ENCODE measurements around the gene LINGO4. TPM values are rescaled to one million over a fixed set of nuclear protein-coding genes. Genes with fewer than 3 reads are reported as not detected.

The LINGO4 gene
- total RNA-seq, 1 experiment from 2014 or later = not detected

DNA sequence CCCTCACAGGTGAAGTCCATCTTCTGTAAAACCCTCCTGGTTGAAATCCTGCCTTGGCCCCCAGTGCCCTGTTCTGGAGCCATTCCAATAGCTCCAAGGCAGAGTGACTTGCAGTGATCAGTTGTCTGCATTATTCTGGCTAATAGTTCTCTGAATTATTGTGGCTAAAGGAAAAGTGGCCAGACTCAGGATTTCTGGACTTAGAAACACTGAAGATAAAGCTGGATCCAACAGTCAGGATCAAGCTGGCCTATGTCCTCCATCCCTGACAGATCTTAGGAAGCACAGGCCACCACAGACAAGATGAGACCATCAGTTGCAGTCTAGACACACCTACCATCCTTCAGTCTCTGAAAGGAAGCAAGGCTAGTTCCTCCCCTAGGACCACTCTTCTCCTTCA is 35.2 kb upstream of the LINGO4 start:
- Mint-ChIP-seq H3K27me3 (ENCODE audit: low read depth) (peaks cover 36% of the 10 kb centered on the region), H3K4me1 (peaks cover 29% of the 10 kb centered on the region), H3K36me3 (peaks cover 3% of the 10 kb centered on the region), H3K27ac (no peak overlapping the region), H3K9me3 (no peaks in the 10 kb centered on the region), H3K4me3 (peak overlapping the region; percentile 88)
- DNase-seq (ENCODE audit: low spot score) (no peak), ATAC-seq (no peak)
- TF ChIP-seq SMAD3 (CRISPR knock-in tag; IDR thresholded peaks at IDR 0.05; ENCODE audit: borderline replicate concordance) = no peak
- TF ChIP-seq CBFB (CRISPR knock-in tag; IDR thresholded peaks at IDR 0.05; ENCODE audit: low read depth) = no peak
- TF ChIP-seq JAZF1 (CRISPR knock-in tag; IDR thresholded peaks at IDR 0.05) = no peak
- TF ChIP-seq ZNF317 (CRISPR knock-in tag; IDR thresholded peaks at IDR 0.05; ENCODE audit: borderline replicate concordance, low read depth) = no peak
- TF ChIP-seq, protein P1, sequence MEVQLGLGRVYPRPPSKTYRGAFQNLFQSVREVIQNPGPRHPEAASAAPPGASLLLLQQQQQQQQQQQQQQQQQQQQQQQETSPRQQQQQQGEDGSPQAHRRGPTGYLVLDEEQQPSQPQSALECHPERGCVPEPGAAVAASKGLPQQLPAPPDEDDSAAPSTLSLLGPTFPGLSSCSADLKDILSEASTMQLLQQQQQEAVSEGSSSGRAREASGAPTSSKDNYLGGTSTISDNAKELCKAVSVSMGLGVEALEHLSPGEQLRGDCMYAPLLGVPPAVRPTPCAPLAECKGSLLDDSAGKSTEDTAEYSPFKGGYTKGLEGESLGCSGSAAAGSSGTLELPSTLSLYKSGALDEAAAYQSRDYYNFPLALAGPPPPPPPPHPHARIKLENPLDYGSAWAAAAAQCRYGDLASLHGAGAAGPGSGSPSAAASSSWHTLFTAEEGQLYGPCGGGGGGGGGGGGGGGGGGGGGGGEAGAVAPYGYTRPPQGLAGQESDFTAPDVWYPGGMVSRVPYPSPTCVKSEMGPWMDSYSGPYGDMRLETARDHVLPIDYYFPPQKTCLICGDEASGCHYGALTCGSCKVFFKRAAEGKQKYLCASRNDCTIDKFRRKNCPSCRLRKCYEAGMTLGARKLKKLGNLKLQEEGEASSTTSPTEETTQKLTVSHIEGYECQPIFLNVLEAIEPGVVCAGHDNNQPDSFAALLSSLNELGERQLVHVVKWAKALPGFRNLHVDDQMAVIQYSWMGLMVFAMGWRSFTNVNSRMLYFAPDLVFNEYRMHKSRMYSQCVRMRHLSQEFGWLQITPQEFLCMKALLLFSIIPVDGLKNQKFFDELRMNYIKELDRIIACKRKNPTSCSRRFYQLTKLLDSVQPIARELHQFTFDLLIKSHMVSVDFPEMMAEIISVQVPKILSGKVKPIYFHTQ (CRISPR knock-in tag; IDR thresholded peaks at IDR 0.05) = no peak
- no peak for TF ChIP-seq RELA (CRISPR knock-in tag; IDR thresholded peaks at IDR 0.05; ENCODE audit: borderline replicate concordance)
- TF ChIP-seq, protein P2, sequence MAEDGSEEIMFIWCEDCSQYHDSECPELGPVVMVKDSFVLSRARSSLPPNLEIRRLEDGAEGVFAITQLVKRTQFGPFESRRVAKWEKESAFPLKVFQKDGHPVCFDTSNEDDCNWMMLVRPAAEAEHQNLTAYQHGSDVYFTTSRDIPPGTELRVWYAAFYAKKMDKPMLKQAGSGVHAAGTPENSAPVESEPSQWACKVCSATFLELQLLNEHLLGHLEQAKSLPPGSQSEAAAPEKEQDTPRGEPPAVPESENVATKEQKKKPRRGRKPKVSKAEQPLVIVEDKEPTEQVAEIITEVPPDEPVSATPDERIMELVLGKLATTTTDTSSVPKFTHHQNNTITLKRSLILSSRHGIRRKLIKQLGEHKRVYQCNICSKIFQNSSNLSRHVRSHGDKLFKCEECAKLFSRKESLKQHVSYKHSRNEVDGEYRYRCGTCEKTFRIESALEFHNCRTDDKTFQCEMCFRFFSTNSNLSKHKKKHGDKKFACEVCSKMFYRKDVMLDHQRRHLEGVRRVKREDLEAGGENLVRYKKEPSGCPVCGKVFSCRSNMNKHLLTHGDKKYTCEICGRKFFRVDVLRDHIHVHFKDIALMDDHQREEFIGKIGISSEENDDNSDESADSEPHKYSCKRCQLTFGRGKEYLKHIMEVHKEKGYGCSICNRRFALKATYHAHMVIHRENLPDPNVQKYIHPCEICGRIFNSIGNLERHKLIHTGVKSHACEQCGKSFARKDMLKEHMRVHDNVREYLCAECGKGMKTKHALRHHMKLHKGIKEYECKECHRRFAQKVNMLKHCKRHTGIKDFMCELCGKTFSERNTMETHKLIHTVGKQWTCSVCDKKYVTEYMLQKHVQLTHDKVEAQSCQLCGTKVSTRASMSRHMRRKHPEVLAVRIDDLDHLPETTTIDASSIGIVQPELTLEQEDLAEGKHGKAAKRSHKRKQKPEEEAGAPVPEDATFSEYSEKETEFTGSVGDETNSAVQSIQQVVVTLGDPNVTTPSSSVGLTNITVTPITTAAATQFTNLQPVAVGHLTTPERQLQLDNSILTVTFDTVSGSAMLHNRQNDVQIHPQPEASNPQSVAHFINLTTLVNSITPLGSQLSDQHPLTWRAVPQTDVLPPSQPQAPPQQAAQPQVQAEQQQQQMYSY (CRISPR knock-in tag; IDR thresholded peaks at IDR 0.05) = no peak
- no peak for TF ChIP-seq NFATC4 (CRISPR knock-in tag; IDR thresholded peaks at IDR 0.05)
- TF ChIP-seq, protein P3, sequence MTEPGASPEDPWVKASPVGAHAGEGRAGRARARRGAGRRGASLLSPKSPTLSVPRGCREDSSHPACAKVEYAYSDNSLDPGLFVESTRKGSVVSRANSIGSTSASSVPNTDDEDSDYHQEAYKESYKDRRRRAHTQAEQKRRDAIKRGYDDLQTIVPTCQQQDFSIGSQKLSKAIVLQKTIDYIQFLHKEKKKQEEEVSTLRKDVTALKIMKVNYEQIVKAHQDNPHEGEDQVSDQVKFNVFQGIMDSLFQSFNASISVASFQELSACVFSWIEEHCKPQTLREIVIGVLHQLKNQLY (CRISPR knock-in tag; IDR thresholded peaks at IDR 0.05) = no peak
- TF ChIP-seq, protein P4, sequence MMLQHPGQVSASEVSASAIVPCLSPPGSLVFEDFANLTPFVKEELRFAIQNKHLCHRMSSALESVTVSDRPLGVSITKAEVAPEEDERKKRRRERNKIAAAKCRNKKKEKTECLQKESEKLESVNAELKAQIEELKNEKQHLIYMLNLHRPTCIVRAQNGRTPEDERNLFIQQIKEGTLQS (CRISPR knock-in tag; conservative IDR thresholded peaks at IDR 0.05) = no peak
- no peak for TF ChIP-seq ZNF423 (CRISPR knock-in tag; IDR thresholded peaks at IDR 0.05)
- no peak for TF ChIP-seq SP1 (CRISPR knock-in tag; conservative IDR thresholded peaks at IDR 0.05)
- TF ChIP-seq, protein P5, sequence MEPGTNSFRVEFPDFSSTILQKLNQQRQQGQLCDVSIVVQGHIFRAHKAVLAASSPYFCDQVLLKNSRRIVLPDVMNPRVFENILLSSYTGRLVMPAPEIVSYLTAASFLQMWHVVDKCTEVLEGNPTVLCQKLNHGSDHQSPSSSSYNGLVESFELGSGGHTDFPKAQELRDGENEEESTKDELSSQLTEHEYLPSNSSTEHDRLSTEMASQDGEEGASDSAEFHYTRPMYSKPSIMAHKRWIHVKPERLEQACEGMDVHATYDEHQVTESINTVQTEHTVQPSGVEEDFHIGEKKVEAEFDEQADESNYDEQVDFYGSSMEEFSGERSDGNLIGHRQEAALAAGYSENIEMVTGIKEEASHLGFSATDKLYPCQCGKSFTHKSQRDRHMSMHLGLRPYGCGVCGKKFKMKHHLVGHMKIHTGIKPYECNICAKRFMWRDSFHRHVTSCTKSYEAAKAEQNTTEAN (CRISPR knock-in tag; IDR thresholded peaks at IDR 0.05) = no peak
- TF ChIP-seq, protein P6, sequence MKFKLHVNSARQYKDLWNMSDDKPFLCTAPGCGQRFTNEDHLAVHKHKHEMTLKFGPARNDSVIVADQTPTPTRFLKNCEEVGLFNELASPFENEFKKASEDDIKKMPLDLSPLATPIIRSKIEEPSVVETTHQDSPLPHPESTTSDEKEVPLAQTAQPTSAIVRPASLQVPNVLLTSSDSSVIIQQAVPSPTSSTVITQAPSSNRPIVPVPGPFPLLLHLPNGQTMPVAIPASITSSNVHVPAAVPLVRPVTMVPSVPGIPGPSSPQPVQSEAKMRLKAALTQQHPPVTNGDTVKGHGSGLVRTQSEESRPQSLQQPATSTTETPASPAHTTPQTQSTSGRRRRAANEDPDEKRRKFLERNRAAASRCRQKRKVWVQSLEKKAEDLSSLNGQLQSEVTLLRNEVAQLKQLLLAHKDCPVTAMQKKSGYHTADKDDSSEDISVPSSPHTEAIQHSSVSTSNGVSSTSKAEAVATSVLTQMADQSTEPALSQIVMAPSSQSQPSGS (CRISPR knock-in tag; IDR thresholded peaks at IDR 0.05; ENCODE audit: borderline replicate concordance, low read depth) = no peak
- no peak for TF ChIP-seq MYBL2 (CRISPR knock-in tag; IDR thresholded peaks at IDR 0.05)
- TF ChIP-seq, protein P7, sequence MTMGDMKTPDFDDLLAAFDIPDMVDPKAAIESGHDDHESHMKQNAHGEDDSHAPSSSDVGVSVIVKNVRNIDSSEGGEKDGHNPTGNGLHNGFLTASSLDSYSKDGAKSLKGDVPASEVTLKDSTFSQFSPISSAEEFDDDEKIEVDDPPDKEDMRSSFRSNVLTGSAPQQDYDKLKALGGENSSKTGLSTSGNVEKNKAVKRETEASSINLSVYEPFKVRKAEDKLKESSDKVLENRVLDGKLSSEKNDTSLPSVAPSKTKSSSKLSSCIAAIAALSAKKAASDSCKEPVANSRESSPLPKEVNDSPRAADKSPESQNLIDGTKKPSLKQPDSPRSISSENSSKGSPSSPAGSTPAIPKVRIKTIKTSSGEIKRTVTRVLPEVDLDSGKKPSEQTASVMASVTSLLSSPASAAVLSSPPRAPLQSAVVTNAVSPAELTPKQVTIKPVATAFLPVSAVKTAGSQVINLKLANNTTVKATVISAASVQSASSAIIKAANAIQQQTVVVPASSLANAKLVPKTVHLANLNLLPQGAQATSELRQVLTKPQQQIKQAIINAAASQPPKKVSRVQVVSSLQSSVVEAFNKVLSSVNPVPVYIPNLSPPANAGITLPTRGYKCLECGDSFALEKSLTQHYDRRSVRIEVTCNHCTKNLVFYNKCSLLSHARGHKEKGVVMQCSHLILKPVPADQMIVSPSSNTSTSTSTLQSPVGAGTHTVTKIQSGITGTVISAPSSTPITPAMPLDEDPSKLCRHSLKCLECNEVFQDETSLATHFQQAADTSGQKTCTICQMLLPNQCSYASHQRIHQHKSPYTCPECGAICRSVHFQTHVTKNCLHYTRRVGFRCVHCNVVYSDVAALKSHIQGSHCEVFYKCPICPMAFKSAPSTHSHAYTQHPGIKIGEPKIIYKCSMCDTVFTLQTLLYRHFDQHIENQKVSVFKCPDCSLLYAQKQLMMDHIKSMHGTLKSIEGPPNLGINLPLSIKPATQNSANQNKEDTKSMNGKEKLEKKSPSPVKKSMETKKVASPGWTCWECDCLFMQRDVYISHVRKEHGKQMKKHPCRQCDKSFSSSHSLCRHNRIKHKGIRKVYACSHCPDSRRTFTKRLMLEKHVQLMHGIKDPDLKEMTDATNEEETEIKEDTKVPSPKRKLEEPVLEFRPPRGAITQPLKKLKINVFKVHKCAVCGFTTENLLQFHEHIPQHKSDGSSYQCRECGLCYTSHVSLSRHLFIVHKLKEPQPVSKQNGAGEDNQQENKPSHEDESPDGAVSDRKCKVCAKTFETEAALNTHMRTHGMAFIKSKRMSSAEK (CRISPR knock-in tag; IDR thresholded peaks at IDR 0.05; ENCODE audit: borderline replicate concordance) = no peak
- no peak for TF ChIP-seq NR1H2 (CRISPR knock-in tag; IDR thresholded peaks at IDR 0.05)
- TF ChIP-seq EMX1 (CRISPR knock-in tag; IDR thresholded peaks at IDR 0.05) = no peak
- TF ChIP-seq TP53 (CRISPR knock-in tag; IDR thresholded peaks at IDR 0.05) = no peak
- ChIA-PET POLR2A (interaction anchor here (0.6 to 2.1 kb wide), 7 partner anchors 20 to 329 kb away, joined by 3 to 7 read pairs (median 4); partner anchors contain the start of genes CGN, S100A11 and SNX27), CTCF (interaction anchor here (0.5 to 2.1 kb wide), 13 partner anchors 10 to 247 kb away, joined by 3 to 17 read pairs (median 4); partner anchors contain the start of genes THEM4 and THEM5)
